ENCODE data around the gene CCBE1. TPM values are rescaled to one million over a fixed set of nuclear protein-coding genes. Genes with fewer than 3 reads are reported as not detected.

Gene CCBE1
- total RNA-seq, 1 donor from 2014 or later: 6.4 TPM

DNA sequence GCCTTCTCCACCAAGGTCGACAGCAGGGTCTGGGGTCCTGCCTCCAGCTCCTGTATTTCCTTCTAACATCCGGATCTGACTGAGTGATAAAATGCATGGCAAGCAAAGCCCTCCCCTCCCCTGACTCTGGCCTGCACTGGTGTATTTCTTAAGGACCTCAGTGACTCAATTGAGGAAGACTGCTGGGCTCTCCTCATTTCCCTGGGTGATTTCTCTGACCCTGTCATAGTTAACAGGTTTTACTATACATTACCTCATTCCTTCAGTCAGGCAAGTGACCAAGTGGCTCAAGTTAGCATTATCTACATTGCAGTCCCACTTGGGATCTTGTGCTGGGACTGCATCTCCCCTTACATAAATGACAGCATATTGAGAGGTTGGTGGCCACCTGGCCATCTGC is 38.8 kb upstream of the CCBE1 start:
- Histone ChIP-seq H3K36me3 (no peaks in the 10 kb centered on the region), H2AFZ (replicated peaks) (no peak overlapping the region), H3K4me1 (no peaks in the 10 kb centered on the region), H3K4me3 (no peak overlapping the region), H4K20me1 (ENCODE audit: low read depth) (no peaks in the 10 kb centered on the region), H3K4me2 (no peak overlapping the region), H3K27me3 (no peaks in the 10 kb centered on the region), H3K9me3 (ENCODE audit: low read depth) (no peaks in the 10 kb centered on the region), H3K9ac (no peak overlapping the region), H3K27ac (no peak overlapping the region), H3K79me2 (ENCODE audit: low read depth) (no peaks in the 10 kb centered on the region), H3F3A (ENCODE audit: low read depth) (no peaks in the 10 kb centered on the region)
- Mint-ChIP-seq H3K4me3 (no peak overlapping the region), H3K27ac (no peak overlapping the region), H3K36me3 (no peaks in the 10 kb centered on the region), H3K27me3 (ENCODE audit: insufficient read depth, low read depth) (peaks cover 5% of the 10 kb centered on the region), H3K9me3 (no peaks in the 10 kb centered on the region), H3K4me1 (peaks cover 5% of the 10 kb centered on the region)
- no peak for DNase-seq (ENCODE audit: low spot score)
- TF ChIP-seq EZH2 (IDR thresholded peaks at IDR 0.05): no peak
- TF ChIP-seq EZH2phosphoT487 (IDR thresholded peaks at IDR 0.05): no peak
- TF ChIP-seq, protein P1, sequence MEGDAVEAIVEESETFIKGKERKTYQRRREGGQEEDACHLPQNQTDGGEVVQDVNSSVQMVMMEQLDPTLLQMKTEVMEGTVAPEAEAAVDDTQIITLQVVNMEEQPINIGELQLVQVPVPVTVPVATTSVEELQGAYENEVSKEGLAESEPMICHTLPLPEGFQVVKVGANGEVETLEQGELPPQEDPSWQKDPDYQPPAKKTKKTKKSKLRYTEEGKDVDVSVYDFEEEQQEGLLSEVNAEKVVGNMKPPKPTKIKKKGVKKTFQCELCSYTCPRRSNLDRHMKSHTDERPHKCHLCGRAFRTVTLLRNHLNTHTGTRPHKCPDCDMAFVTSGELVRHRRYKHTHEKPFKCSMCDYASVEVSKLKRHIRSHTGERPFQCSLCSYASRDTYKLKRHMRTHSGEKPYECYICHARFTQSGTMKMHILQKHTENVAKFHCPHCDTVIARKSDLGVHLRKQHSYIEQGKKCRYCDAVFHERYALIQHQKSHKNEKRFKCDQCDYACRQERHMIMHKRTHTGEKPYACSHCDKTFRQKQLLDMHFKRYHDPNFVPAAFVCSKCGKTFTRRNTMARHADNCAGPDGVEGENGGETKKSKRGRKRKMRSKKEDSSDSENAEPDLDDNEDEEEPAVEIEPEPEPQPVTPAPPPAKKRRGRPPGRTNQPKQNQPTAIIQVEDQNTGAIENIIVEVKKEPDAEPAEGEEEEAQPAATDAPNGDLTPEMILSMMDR (IDR thresholded peaks at IDR 0.05): no peak

DNA sequence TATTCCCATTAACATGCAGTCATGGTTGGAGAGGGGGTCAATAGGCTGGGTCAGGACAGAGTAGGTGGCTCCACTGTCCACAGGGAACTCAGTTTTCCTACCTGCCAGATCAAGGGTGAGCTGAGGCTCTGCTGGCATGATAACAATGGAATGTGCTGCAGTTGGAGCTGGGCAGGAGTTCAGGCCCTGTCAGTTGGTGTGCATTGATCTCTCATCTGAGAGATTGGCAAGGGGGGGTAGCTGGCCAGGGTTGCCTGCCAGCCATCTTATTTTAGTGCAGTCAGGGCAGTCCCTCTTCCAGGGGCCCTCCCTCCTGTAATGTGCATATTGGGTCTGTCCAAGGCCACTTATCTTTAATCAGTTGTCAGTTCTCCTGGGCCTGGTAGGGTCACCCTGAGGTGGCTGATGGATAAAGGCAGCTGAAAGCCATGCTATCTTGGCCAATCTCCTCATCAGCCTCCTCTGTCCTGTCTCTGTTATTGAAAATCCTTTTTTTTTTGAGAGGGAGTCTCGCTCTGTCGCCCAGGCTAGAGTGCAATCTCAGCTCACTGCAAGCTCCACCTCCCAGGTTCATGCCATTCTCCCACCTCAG is 38.1 kb upstream of the CCBE1 start:
- H3K27ac ChIP-seq: no peak overlapping the region
- no peaks in the 10 kb centered on the region for H4K20me1 ChIP-seq (ENCODE audit: low read depth)
- H3K79me2 ChIP-seq (ENCODE audit: low read depth): no peaks in the 10 kb centered on the region
- H3K27me3 ChIP-seq: no peaks in the 10 kb centered on the region
- no peaks in the 10 kb centered on the region for H3F3A ChIP-seq (ENCODE audit: low read depth)
- no peaks in the 10 kb centered on the region for H3K36me3 Mint-ChIP-seq
- H3K27me3 Mint-ChIP-seq (ENCODE audit: insufficient read depth, low read depth): peaks cover 5% of the 10 kb centered on the region
- H3K9me3 Mint-ChIP-seq: no peaks in the 10 kb centered on the region
- H3K27ac Mint-ChIP-seq: no peak overlapping the region
- no peaks in the 10 kb centered on the region for H3K9me3 ChIP-seq (ENCODE audit: low read depth)
- H3K9ac ChIP-seq: no peak overlapping the region
- peaks cover 5% of the 10 kb centered on the region for H3K4me1 Mint-ChIP-seq
- H3K4me1 ChIP-seq: no peaks in the 10 kb centered on the region
- no peak overlapping the region for H3K4me3 Mint-ChIP-seq
- H3K4me3 ChIP-seq: no peak overlapping the region
- TF ChIP-seq, protein P1 (IDR thresholded peaks at IDR 0.05): no peak
- no peak for TF ChIP-seq EZH2 (IDR thresholded peaks at IDR 0.05)
- no peak for TF ChIP-seq EZH2phosphoT487 (IDR thresholded peaks at IDR 0.05)
- DNase-seq (ENCODE audit: low spot score): no peak
- H3K4me2 ChIP-seq: no peak overlapping the region
- H3K36me3 ChIP-seq: no peaks in the 10 kb centered on the region
- no peak overlapping the region for H2AFZ ChIP-seq (replicated peaks)

DNA sequence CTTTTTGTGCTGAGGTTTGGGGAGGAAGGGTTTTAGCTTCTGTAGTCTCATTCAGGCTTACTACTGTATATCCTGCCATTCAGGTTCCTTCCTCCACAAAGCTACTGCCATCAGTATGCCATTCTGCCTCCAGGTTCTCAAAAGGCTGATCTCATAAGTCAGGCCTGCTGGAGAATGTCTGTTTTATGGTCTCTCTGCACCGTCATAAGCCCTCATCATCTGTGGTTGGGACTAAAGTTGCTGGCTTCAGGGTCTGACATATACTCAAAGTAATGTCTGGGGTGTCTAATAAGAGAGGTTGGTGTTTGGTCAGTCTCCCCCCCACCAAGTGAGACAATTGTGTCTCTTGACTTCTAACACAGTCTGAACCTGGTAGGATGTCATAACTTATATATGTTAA is 36.2 kb upstream of the CCBE1 start:
- peaks cover 7% of the 10 kb centered on the region for H3K27me3 Mint-ChIP-seq (ENCODE audit: insufficient read depth, low read depth)
- Histone ChIP-seq H4K20me1 (ENCODE audit: low read depth) (no peaks in the 10 kb centered on the region), H3K4me2 (no peak overlapping the region), H3K9me3 (ENCODE audit: low read depth) (no peaks in the 10 kb centered on the region), H2AFZ (replicated peaks) (no peak overlapping the region), H3K27ac (no peak overlapping the region), H3K36me3 (no peaks in the 10 kb centered on the region), H3K4me1 (no peaks in the 10 kb centered on the region), H3K9ac (no peak overlapping the region), H3K27me3 (no peaks in the 10 kb centered on the region), H3F3A (ENCODE audit: low read depth) (no peaks in the 10 kb centered on the region), H3K79me2 (ENCODE audit: low read depth) (no peaks in the 10 kb centered on the region), H3K4me3 (no peak overlapping the region)
- H3K4me3 Mint-ChIP-seq: no peak overlapping the region
- no peaks in the 10 kb centered on the region for H3K36me3 Mint-ChIP-seq
- H3K27ac Mint-ChIP-seq: no peak overlapping the region
- H3K4me1 Mint-ChIP-seq: peaks cover 5% of the 10 kb centered on the region
- peaks cover 4% of the 10 kb centered on the region for H3K9me3 Mint-ChIP-seq
- no peak for TF ChIP-seq EZH2 (IDR thresholded peaks at IDR 0.05)
- TF ChIP-seq, protein P1 (IDR thresholded peaks at IDR 0.05): no peak
- DNase-seq (ENCODE audit: low spot score): no peak

Measured in neural progenitor cell (in vitro differentiated cells).